GM12891 (cell line): Measurements from ENCODE around the gene GPR37L1.

Source experiments
- PAX5 ChIP-seq: IDR thresholded peaks from 2 replicates; pipeline ENCODE4 v1.6.1; 2011; ENCODE audit warnings: low read length, moderate library complexity, mild to moderate bottlenecking; ENCODE audit not compliant: insufficient read depth, severe bottlenecking
- POLR2A ChIP-seq: IDR thresholded peaks from 2 replicates; pipeline ENCODE4 v1.6.1; 2011; ENCODE audit warnings: low read depth, low read length, control low read depth
- POLR2AphosphoS5 ChIP-seq: IDR thresholded peaks from 2 replicates; pipeline ENCODE4 v1.6.1; 2011; ENCODE audit warnings: low read depth, low read length, control low read depth
- SPI1 ChIP-seq: IDR thresholded peaks from 2 replicates; pipeline ENCODE4 v1.6.1; 2011; ENCODE audit warnings: low read depth, low read length, control low read depth
- TAF1 ChIP-seq: IDR thresholded peaks from 2 replicates; pipeline ENCODE4 v1.6.1; 2011; ENCODE audit warnings: low read depth, low read length, control low read depth

GRCh38 chr1:202130816-202131522 lies 8.3 kb downstream of the GPR37L1 start:
- TF ChIP-seq POLR2AphosphoS5 = no peak
- TF ChIP-seq POLR2A = no peak
- no peak for TF ChIP-seq TAF1
- TF ChIP-seq PAX5 = no peak
- no peak for TF ChIP-seq SPI1
